Lung (tissue), 12 donors: ENCODE data around the gene TVP23C. TPM values are rescaled to one million over a fixed set of nuclear protein-coding genes. Genes with fewer than 3 reads are reported as not detected.

Experiments used
- ATAC-seq: fragments of 200-7000 bp; cut with Tn5 transposase; one replicate; pipeline ENCODE4 v1.9.1; 2020; ENCODE audit warnings: moderate number of reproducible peaks; ENCODE audit not compliant: insufficient read depth, low FRiP score
- DNase-seq, 3 donors: peaks; one replicate each; pipeline ENCODE4 v3.0.0-alpha.2; 2013 to 2017
- H3K27ac ChIP-seq, 2 donors: one replicate each; pipeline ENCODE4 v1.5.1; 2013; ENCODE audit warnings: mild to moderate bottlenecking in 2 of 2, moderate library complexity in 2 of 2, control low read depth in 1 of 2, inconsistent platforms in 1 of 2, low read depth in 1 of 2, low read length in 1 of 2
- H3K27me3 ChIP-seq, 3 donors: one replicate each; pipeline ENCODE4 v1.5.1; 2013; ENCODE audit warnings: low read length in 2 of 3; ENCODE audit not compliant: control insufficient read depth in 3 of 3, insufficient read depth in 3 of 3
- H3K36me3 ChIP-seq, 4 donors: one replicate each; pipeline ENCODE4 v1.5.1; 2013; ENCODE audit warnings: low read length in 4 of 4, mild to moderate bottlenecking in 1 of 4, moderate library complexity in 1 of 4; ENCODE audit not compliant: control insufficient read depth in 4 of 4, insufficient read depth in 4 of 4
- H3K4me1 ChIP-seq, 5 donors: one replicate each; pipeline ENCODE4 v1.5.1; 2013; ENCODE audit warnings: low read length in 5 of 5, mild to moderate bottlenecking in 2 of 5, moderate library complexity in 1 of 5; ENCODE audit not compliant: control insufficient read depth in 5 of 5, insufficient read depth in 5 of 5
- H3K4me3 ChIP-seq: one replicate; pipeline ENCODE4 v1.5.1; 2013; ENCODE audit warnings: mild to moderate bottlenecking, control low read depth, moderate library complexity
- H3K9ac ChIP-seq, 2 donors: one replicate each; pipeline ENCODE4 v1.5.1; 2013; ENCODE audit warnings: low read length in 2 of 2, control low read depth in 1 of 2; ENCODE audit not compliant: insufficient read depth in 1 of 2
- H3K9me3 ChIP-seq, 4 donors: one replicate each; pipeline ENCODE4 v1.5.1; 2013; ENCODE audit warnings: low read length in 3 of 4, mild to moderate bottlenecking in 1 of 4, moderate library complexity in 1 of 4; ENCODE audit not compliant: control insufficient read depth in 4 of 4, insufficient read depth in 3 of 4
- WGBS, 2 donors: extraction: QIAGEN DNeasy Blood & Tissue Kit; methylation state at CpG; one replicate each; pipeline ENCODE4 v1.1.7; 2013; 5-methylcytosine and 5-hydroxymethylcytosine counted together
- polyA plus RNA-seq, 2 donors: library from polyadenylated mRNA; stranded (reverse); fragments of 200-250 nt; gene quantifications; one replicate each; pipeline ENCODE4 v1.2.1, GENCODE V29; 2013
- total RNA-seq, 2 donors: library from RNA; depleted of rRNA in 1 of 2; stranded (reverse); fragments of >200 nt in 1 of 2; gene quantifications; one replicate each; pipeline ENCODE4 v1.2.1, GENCODE V29; 2014 to 2021
- TF ChIP-seq, protein P1 (sequence below): IDR thresholded peaks from 2 replicates; pipeline ENCODE4 v1.5.1; 2012; ENCODE audit warnings: mild to moderate bottlenecking; ENCODE audit errors: control extremely low read depth, extremely low read depth
- donor health status: control.
- donor health status: control.
- donor health status: Bipolar disorder and iron deficiency.
- donor health status: healthy.
- donor health status: DM: yes; HTN: yes; CAD: no.

TVP23C gene
- total and polyA plus RNA-seq, 4 donors = 2.7 to 80.8 (median 13.0) TPM

DNA sequence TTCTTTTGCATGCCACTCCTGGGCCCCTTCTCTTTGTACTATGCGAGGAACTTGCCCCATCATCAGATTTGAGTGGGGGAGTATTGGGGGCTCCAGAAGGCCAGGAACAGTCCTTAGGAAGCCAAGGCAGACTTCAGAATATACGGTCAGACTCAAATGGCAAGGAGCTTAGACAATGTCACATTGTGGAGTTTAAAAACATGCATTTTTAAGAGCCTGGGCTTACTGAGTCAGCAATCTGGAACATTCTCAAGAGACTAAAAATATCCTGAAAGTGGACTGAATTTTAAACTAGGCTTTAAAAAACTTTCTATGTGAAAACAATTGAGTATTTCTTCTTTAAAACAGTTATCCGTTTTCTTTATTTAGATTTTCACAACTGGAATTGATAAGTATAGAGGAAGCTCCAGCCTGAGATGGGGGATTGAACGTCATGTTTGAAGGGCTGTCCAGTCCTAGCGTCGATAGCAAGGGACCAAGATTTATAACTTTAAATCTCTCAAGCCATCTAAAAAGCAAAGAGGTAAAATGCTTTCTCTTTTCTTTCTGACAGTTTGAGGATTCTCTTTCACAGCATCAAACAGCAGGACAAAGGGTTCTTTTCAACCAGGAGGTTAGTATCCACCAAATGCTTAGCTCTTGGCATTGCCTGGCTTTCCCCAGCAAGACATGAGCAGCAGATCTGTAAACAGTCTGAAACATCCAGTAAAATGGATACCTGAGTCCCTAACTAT, 50.1 kb downstream of the TVP23C start:
- no peak overlapping the region for H3K9ac ChIP-seq
- peak overlapping the region in 1 of 2 donors; percentile 56 for H3K27ac ChIP-seq
- WGBS, 2 donors = 80 to 83% methylated on average over 6 of the region's 6 CpGs
- peaks cover 0 to 4% (median under 1%) of the 10 kb centered on the region in 4 donors for H3K36me3 ChIP-seq
- no peaks in the 10 kb centered on the region for H3K27me3 ChIP-seq
- no peak overlapping the region for H3K4me3 ChIP-seq
- TF ChIP-seq, protein P1, sequence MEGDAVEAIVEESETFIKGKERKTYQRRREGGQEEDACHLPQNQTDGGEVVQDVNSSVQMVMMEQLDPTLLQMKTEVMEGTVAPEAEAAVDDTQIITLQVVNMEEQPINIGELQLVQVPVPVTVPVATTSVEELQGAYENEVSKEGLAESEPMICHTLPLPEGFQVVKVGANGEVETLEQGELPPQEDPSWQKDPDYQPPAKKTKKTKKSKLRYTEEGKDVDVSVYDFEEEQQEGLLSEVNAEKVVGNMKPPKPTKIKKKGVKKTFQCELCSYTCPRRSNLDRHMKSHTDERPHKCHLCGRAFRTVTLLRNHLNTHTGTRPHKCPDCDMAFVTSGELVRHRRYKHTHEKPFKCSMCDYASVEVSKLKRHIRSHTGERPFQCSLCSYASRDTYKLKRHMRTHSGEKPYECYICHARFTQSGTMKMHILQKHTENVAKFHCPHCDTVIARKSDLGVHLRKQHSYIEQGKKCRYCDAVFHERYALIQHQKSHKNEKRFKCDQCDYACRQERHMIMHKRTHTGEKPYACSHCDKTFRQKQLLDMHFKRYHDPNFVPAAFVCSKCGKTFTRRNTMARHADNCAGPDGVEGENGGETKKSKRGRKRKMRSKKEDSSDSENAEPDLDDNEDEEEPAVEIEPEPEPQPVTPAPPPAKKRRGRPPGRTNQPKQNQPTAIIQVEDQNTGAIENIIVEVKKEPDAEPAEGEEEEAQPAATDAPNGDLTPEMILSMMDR = no peak
- H3K9me3 ChIP-seq = no peaks in the 10 kb centered on the region
- peaks cover 3 to 34% (median 18%) of the 10 kb centered on the region in 5 donors for H3K4me1 ChIP-seq
- no peak for ATAC-seq
- peak in 2 of 3 donors; percentile 34 to 46 for DNase-seq

DNA sequence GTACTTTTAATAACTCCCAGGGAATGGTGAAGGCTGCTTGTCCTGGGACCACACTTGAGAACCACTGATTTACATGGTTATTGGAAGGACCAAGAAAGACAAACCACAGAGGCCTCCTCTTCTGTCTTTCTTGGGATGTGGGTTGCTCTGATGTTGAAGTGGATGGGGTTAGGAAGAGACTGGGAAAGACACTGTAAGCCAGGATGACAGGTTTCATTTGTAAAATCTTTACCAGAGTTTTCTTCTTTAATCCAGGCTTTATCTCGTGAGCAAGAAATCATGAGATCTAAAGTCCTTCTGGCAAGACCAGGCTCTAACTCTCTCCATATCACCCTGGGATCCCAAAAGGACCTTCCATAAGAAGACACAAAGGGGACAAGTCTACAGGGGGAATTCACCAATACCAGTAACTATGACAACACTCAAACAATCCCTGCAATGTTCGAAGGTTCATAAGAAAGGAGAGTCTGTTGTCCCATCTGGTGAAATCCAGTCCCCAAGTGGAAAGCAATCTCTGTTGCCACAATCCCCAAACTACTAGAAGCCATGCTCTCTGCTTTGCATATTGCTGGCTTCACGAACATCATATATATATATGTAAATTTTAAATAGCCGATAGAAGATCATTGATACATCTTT, 51.1 kb downstream of the TVP23C start:
- no peaks in the 10 kb centered on the region for H3K27me3 ChIP-seq
- H3K27ac ChIP-seq = no peak overlapping the region
- H3K9me3 ChIP-seq = no peaks in the 10 kb centered on the region
- peaks cover 3 to 36% (median 18%) of the 10 kb centered on the region in 5 donors for H3K4me1 ChIP-seq
- H3K9ac ChIP-seq = no peak overlapping the region
- TF ChIP-seq, protein P1 = no peak
- no peak overlapping the region for H3K4me3 ChIP-seq
- WGBS, 2 donors = 98% methylated on average over 4 of the region's 4 CpGs
- ATAC-seq (no peak), DNase-seq (no peak)
- peaks cover 0 to 7% (median 1%) of the 10 kb centered on the region in 4 donors for H3K36me3 ChIP-seq

DNA sequence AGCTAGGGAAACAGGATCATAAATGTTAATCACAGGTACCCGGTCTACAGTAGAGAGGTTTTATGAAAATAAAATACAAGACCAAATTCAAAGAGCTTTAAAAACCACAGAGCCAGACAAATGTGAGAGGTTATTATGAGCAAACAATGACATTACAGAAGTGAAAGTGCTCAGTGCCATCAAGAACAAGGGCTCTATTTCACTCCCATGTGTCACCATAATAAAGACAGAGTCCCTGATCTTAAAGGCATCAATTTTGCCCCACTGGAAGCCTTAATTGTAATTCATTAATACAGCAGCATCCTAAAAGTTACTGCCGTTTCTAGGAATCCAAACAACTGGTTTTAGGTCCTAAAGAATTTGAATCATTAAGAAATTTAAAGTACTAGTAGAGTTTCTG, 52.1 kb downstream of the TVP23C start:
- ATAC-seq = no peak

More for the DNA sequence above, 52.1 kb downstream of the TVP23C start:
- Histone ChIP-seq H3K27me3 (no peaks in the 10 kb centered on the region), H3K4me1 (peaks cover 3 to 36% (median 18%) of the 10 kb centered on the region in 5 donors), H3K27ac (no peak overlapping the region), H3K9ac (no peak overlapping the region), H3K36me3 (peaks cover 0 to 7% (median 2%) of the 10 kb centered on the region in 4 donors), H3K9me3 (no peaks in the 10 kb centered on the region), H3K4me3 (no peak overlapping the region)
- TF ChIP-seq, protein P1 = no peak
- no peak for DNase-seq
- 73 to 74% methylated on average over 2 of the region's 2 CpGs for WGBS, 2 donors
